Activated naive CD8-positive, alpha-beta T cell (primary cell): Measurements from ENCODE around the gene PLA2G4C.

Experiments
- H3K27ac Mint-ChIP-seq: one replicate; pipeline ENCODE4 v1.8.0; 2021; ENCODE audit warnings: mixed read lengths
- H3K27me3 Mint-ChIP-seq: one replicate; pipeline ENCODE4 v1.8.0; 2021; ENCODE audit warnings: mixed read lengths
- H3K36me3 Mint-ChIP-seq: one replicate; pipeline ENCODE4 v1.8.0; 2021; ENCODE audit warnings: mixed read lengths
- H3K4me1 Mint-ChIP-seq: one replicate; pipeline ENCODE4 v1.8.0; 2021; ENCODE audit warnings: low read depth, mixed read lengths
- H3K4me3 Mint-ChIP-seq: one replicate; pipeline ENCODE4 v1.8.0; 2021; ENCODE audit warnings: mild to moderate bottlenecking, mixed read lengths
- H3K9me3 Mint-ChIP-seq: one replicate; pipeline ENCODE4 v1.8.0; 2021; ENCODE audit warnings: low read depth, mixed read lengths

Gene PLA2G4C

GRCh38 chr19:48122421-48122820, 11.8 kb upstream of the PLA2G4C start:
- peaks cover 8% of the 10 kb centered on the region for H3K4me1 Mint-ChIP-seq
- no peaks in the 10 kb centered on the region for H3K27me3 Mint-ChIP-seq
- peaks cover 18% of the 10 kb centered on the region for H3K36me3 Mint-ChIP-seq
- no peak overlapping the region for H3K27ac Mint-ChIP-seq
- no peaks in the 10 kb centered on the region for H3K9me3 Mint-ChIP-seq
- no peak overlapping the region for H3K4me3 Mint-ChIP-seq

- no peaks in the 10 kb centered on the region for H3K9me3 Mint-ChIP-seq
- H3K27ac Mint-ChIP-seq: no peak overlapping the region
- no peaks in the 10 kb centered on the region for H3K27me3 Mint-ChIP-seq
- H3K36me3 Mint-ChIP-seq: peaks cover 15% of the 10 kb centered on the region
- peaks cover 8% of the 10 kb centered on the region for H3K4me1 Mint-ChIP-seq
- no peak overlapping the region for H3K4me3 Mint-ChIP-seq
These were observed 11.3 kb upstream of the PLA2G4C start for GRCh38 chr19:48121909-48122371.

GRCh38 chr19:48121066-48121465, 10.4 kb upstream of the PLA2G4C start:
- no peak overlapping the region for H3K4me3 Mint-ChIP-seq
- H3K4me1 Mint-ChIP-seq: peaks cover 8% of the 10 kb centered on the region
- H3K36me3 Mint-ChIP-seq: peaks cover 12% of the 10 kb centered on the region
- no peaks in the 10 kb centered on the region for H3K9me3 Mint-ChIP-seq
- no peaks in the 10 kb centered on the region for H3K27me3 Mint-ChIP-seq
- no peak overlapping the region for H3K27ac Mint-ChIP-seq

DNA sequence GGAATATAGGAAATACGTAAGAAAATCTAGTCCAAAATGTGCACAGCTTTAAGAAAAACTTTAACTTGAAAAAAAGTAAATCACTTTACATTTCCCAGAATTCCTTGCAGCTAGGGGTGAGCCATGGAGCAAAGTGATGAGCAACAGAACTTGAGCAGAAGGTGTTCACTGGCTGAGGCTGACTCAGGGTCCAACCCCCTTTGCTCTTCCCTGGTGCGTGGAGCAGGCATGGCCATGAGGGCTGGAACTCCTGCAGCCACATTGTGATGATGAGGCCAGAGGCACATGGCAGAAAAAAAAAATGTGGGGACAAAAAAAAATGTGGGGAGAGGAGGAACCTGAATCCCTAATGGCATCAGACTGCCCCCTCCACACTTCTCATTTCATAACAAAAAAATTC, 9.9 kb upstream of the PLA2G4C start:
- Mint-ChIP-seq H3K4me1 (peaks cover 8% of the 10 kb centered on the region), H3K36me3 (peaks cover 12% of the 10 kb centered on the region), H3K9me3 (no peaks in the 10 kb centered on the region), H3K4me3 (no peak overlapping the region), H3K27me3 (no peaks in the 10 kb centered on the region), H3K27ac (no peak overlapping the region)

DNA sequence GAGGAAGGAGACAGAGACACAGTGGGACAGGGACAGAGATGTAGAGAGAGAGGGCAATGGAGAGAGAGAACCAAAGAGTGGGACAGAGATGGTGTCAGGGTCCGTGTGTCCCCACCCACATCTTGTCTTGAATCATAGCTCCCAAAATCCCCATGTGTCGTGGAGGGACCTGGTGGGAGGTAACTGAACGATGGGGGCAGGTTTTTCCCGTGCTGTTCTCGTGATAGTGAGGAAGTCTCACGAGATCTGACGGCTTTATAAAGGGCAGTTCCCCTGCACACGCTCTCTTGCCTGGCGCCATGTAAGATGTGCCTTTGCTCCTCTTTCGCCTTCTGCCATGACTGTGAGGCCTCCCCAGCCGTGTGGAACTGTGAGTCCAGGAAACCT, 7.5 kb upstream of the PLA2G4C start:
- Mint-ChIP-seq H3K4me3 (no peak overlapping the region), H3K9me3 (no peaks in the 10 kb centered on the region), H3K4me1 (peaks cover 4% of the 10 kb centered on the region), H3K27me3 (no peaks in the 10 kb centered on the region), H3K27ac (peak overlapping the region; percentile 74), H3K36me3 (peaks cover 10% of the 10 kb centered on the region)

DNA sequence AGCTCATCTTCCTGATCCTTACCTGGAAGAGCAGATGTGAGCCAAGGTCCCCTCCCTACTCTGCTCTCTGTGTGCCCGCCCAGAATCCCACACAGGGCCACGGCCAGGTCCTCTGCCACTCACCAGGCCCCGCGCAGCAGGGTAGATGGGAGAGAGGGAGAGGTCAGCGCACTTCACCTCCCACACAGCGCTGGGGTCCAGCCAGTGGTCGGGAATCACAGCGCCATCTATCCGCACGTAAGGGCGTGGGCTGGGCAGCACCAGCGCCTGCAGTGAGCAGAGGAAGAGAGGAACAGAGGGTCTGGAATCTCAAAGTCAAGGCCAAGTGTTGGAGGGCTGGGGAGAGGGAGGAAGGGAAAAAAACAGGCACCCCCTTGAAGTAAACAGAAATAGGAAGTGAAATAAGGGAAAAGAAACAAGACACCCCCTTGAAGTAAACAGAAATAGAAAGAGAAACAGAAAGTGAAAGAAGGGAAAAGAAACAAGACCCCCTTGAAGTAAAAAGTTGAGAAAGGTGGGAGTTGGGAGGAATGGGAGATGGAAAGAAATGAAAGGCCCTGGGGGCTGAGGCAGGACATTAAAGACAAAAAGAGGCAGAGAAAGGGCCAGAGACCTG, 7.0 kb upstream of the PLA2G4C start:
- Mint-ChIP-seq H3K27ac (peak overlapping the region; percentile 74), H3K36me3 (peaks cover 10% of the 10 kb centered on the region), H3K4me1 (peaks cover 4% of the 10 kb centered on the region), H3K9me3 (no peaks in the 10 kb centered on the region), H3K27me3 (no peaks in the 10 kb centered on the region), H3K4me3 (no peak overlapping the region)

- no peak overlapping the region for H3K4me3 Mint-ChIP-seq
- no peaks in the 10 kb centered on the region for H3K9me3 Mint-ChIP-seq
- no peaks in the 10 kb centered on the region for H3K36me3 Mint-ChIP-seq
- H3K27me3 Mint-ChIP-seq: no peaks in the 10 kb centered on the region
- peak overlapping the region; percentile 41 for H3K27ac Mint-ChIP-seq
- peaks cover 11% of the 10 kb centered on the region for H3K4me1 Mint-ChIP-seq
These were observed 2.7 kb upstream of the PLA2G4C start for GRCh38 chr19:48113190-48113917.

DNA sequence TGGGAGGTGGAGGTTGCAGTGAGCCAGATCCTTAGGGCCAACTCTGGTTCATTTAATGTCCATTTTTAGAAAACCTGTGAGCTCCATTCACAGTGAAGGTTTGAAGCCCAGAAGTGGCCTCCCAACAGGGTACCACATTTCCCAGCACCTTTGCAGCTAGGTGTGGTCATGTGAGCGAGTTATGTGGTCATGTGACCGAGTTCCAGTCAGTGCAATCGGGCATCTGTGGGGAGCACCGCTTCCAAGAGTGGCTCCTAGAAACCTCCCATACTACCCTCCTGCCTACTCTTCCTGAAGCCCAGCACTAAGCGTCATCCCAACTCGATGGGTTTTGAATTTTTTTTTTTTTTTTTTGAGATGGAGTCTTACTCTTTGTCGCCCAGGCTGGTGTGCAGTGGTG, 663 bp upstream of the PLA2G4C start:
- H3K9me3 Mint-ChIP-seq: no peaks in the 10 kb centered on the region
- no peak overlapping the region for H3K27ac Mint-ChIP-seq
- peaks cover 6% of the 10 kb centered on the region for H3K4me1 Mint-ChIP-seq
- H3K4me3 Mint-ChIP-seq: peak overlapping the region; percentile 87
- H3K27me3 Mint-ChIP-seq: no peaks in the 10 kb centered on the region
- H3K36me3 Mint-ChIP-seq: no peaks in the 10 kb centered on the region

- H3K9me3 Mint-ChIP-seq: no peaks in the 10 kb centered on the region
These were observed 1.4 kb downstream of the PLA2G4C start for GRCh38 chr19:48108997-48109782.

DNA sequence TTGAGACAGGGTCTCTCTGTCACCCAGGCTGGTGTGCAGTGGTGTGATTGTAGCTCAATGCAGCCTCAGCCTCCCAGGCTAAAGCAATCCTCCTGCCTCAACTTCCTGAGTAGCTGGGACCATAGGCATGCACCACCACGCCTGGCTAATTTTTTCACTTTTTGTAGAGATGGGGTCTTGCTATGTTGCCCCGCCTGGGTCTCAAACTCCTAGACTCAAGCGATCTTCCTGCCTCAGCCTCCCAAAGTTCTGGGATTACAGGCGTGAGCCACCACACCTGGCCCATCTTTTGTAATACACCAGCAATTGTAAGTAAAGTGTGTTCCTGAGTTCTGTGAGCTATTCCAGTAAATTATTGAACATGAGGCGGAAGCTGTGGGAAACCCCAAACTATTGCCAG, 6.7 kb downstream of the PLA2G4C start:
- Mint-ChIP-seq H3K27ac (no peak overlapping the region), H3K4me3 (no peak overlapping the region), H3K9me3 (no peaks in the 10 kb centered on the region), H3K4me1 (no peaks in the 10 kb centered on the region), H3K36me3 (peaks cover 2% of the 10 kb centered on the region), H3K27me3 (no peaks in the 10 kb centered on the region)

More at GRCh38 chr19:48108997-48109782, 1.4 kb downstream of the PLA2G4C start:
- Mint-ChIP-seq H3K4me1 (peaks cover 6% of the 10 kb centered on the region), H3K4me3 (peak overlapping the region; percentile 30), H3K27ac (no peak overlapping the region), H3K27me3 (no peaks in the 10 kb centered on the region), H3K36me3 (no peaks in the 10 kb centered on the region)

- no peaks in the 10 kb centered on the region for H3K9me3 Mint-ChIP-seq
- H3K27ac Mint-ChIP-seq: no peak overlapping the region
- peaks cover 2% of the 10 kb centered on the region for H3K36me3 Mint-ChIP-seq
- H3K4me3 Mint-ChIP-seq: no peak overlapping the region
- no peaks in the 10 kb centered on the region for H3K27me3 Mint-ChIP-seq
- no peaks in the 10 kb centered on the region for H3K4me1 Mint-ChIP-seq
These were observed 7.5 kb downstream of the PLA2G4C start for GRCh38 chr19:48102870-48103751.

GRCh38 chr19:48095612-48096175, 14.9 kb downstream of the PLA2G4C start:
- H3K36me3 Mint-ChIP-seq: peaks cover 23% of the 10 kb centered on the region
- peaks cover 12% of the 10 kb centered on the region for H3K9me3 Mint-ChIP-seq
- H3K4me1 Mint-ChIP-seq: no peaks in the 10 kb centered on the region
- H3K4me3 Mint-ChIP-seq: no peak overlapping the region
- no peak overlapping the region for H3K27ac Mint-ChIP-seq
- H3K27me3 Mint-ChIP-seq: peaks cover 4% of the 10 kb centered on the region

GRCh38 chr19:48094855-48095203, 15.8 kb downstream of the PLA2G4C start:
- Mint-ChIP-seq H3K36me3 (peaks cover 23% of the 10 kb centered on the region), H3K4me3 (no peak overlapping the region), H3K27me3 (peaks cover 4% of the 10 kb centered on the region), H3K27ac (no peak overlapping the region), H3K4me1 (no peaks in the 10 kb centered on the region), H3K9me3 (peaks cover 12% of the 10 kb centered on the region)

DNA sequence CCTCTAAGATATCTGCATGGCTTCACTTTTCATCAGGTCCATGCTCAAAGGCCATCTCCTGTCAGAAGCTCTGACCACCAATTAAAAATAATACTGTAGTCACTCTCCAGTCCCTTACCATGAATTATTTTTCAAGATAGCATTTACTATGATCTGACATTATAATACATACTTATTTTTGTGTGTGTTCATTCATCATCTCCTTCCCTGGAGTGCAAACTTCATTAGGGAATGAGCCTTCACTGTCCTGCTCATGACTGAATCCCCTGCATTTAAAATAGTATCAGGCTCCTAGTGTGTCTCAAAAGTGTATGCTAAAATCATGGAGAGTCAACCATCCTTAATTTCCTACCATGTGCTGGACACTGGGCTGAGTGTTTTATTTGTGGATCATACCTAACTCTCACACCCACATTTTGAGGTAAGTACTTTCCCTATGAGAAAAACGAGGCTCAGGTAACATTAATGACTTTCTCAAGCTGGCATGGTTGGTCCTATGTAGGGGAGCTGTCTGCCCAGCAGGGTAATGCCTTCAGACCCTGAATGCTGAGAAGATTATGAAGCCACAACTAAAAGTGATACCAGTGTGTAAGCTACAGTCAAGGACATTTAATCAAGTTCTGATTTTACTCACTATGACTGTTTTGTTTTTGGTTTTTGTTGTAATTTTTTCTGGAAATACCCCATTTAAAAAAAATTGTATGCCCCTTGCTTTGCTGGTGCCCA, 16.3 kb downstream of the PLA2G4C start:
- H3K4me1 Mint-ChIP-seq: no peaks in the 10 kb centered on the region
- peaks cover 12% of the 10 kb centered on the region for H3K9me3 Mint-ChIP-seq
- H3K27ac Mint-ChIP-seq: no peak overlapping the region
- peaks cover 4% of the 10 kb centered on the region for H3K27me3 Mint-ChIP-seq
- H3K4me3 Mint-ChIP-seq: no peak overlapping the region
- H3K36me3 Mint-ChIP-seq: peaks cover 23% of the 10 kb centered on the region
